GM21515 (cell line): ENCODE results near the gene A1BG.
"Not testable (repeated sequence)": the region's sequence is repeated elsewhere in the genome, so short reads cannot be mapped to it uniquely, and the experiment has no call there.

Source experiments
- ATAC-seq: cut with Tn5 transposase; IDR thresholded peaks from one replicate; pipeline ENCODE4 v1.9.1; 2021; ENCODE audit not compliant: unreplicated experiment

Gene A1BG

GRCh38 chr19:58361900-58362271 lies 8.6 kb upstream of the A1BG start:
- peak; percentile 21 for ATAC-seq

GRCh38 chr19:58357481-58358145 lies 4.3 kb upstream of the A1BG start:
- no peak for ATAC-seq

- ATAC-seq = no peak
Observed at GRCh38 chr19:58356766-58357480, 3.6 kb upstream of the A1BG start.

GRCh38 chr19:58355908-58356765 lies 2.8 kb upstream of the A1BG start:
- ATAC-seq = no peak

- ATAC-seq = no peak
Observed at GRCh38 chr19:58355215-58355796, 2.0 kb upstream of the A1BG start.

- ATAC-seq = no peak
Observed at GRCh38 chr19:58354478-58355030, 1.3 kb upstream of the A1BG start.

GRCh38 chr19:58353717-58354477 lies 605 bp upstream of the A1BG start:
- ATAC-seq = no peak

- no peak for ATAC-seq
Observed at GRCh38 chr19:58351990-58352755, 1.1 kb downstream of the A1BG start.

GRCh38 chr19:58351558-58351878 lies 1.8 kb downstream of the A1BG start:
- ATAC-seq = no peak

GRCh38 chr19:58350871-58351557 lies 2.3 kb downstream of the A1BG start:
- no peak for ATAC-seq

- no peak for ATAC-seq
Observed at GRCh38 chr19:58350001-58350861, 3.1 kb downstream of the A1BG start.

- no peak for ATAC-seq
Observed at GRCh38 chr19:58349590-58349989, 3.7 kb downstream of the A1BG start.

GRCh38 chr19:58348080-58348479 lies 5.2 kb downstream of the A1BG start:
- not testable (repeated sequence) for ATAC-seq

GRCh38 chr19:58346961-58347929 lies 6.0 kb downstream of the A1BG start:
- peak; percentile 75 for ATAC-seq

GRCh38 chr19:58345558-58345957 lies 7.7 kb downstream of the A1BG start:
- ATAC-seq = no peak

GRCh38 chr19:58338825-58339558 lies 14.3 kb downstream of the A1BG start:
- ATAC-seq = no peak
